ENCODE results near the gene ITIH1. TPM values are rescaled to one million over a fixed set of nuclear protein-coding genes. Genes with fewer than 3 reads are reported as not detected.

The ITIH1 gene
- total RNA-seq, 4 donors from 2014 or later: 0.34 to 1.5 TPM; not detected in 2

DNA sequence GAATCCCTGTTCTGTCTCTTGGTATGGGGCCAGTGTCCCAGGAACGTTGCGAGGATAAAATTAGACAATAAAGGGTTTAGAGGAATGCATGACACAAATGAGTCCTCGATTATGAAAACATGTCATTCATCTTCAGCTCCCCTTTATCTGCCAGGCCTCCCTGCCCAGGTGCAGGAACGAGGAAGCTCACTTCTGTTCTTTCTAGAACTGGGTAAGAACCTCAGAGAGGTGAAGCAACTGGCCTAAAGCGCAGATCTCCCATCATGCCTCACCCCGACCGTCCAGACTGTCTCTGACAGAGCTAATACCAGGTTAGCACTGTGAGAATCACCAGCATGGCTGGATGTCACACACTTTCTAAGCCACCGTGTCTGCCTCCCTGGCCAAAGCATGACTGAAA, 1.5 kb upstream of the ITIH1 start:
- TF ChIP-seq, protein P1, sequence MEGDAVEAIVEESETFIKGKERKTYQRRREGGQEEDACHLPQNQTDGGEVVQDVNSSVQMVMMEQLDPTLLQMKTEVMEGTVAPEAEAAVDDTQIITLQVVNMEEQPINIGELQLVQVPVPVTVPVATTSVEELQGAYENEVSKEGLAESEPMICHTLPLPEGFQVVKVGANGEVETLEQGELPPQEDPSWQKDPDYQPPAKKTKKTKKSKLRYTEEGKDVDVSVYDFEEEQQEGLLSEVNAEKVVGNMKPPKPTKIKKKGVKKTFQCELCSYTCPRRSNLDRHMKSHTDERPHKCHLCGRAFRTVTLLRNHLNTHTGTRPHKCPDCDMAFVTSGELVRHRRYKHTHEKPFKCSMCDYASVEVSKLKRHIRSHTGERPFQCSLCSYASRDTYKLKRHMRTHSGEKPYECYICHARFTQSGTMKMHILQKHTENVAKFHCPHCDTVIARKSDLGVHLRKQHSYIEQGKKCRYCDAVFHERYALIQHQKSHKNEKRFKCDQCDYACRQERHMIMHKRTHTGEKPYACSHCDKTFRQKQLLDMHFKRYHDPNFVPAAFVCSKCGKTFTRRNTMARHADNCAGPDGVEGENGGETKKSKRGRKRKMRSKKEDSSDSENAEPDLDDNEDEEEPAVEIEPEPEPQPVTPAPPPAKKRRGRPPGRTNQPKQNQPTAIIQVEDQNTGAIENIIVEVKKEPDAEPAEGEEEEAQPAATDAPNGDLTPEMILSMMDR (IDR thresholded peaks at IDR 0.05; ENCODE audit: low read depth): no peak

GRCh38 chr3:52777959-52778805, 783 bp downstream of the ITIH1 start:
- TF ChIP-seq, protein P1 (IDR thresholded peaks at IDR 0.05; ENCODE audit: low read depth): no peak

DNA sequence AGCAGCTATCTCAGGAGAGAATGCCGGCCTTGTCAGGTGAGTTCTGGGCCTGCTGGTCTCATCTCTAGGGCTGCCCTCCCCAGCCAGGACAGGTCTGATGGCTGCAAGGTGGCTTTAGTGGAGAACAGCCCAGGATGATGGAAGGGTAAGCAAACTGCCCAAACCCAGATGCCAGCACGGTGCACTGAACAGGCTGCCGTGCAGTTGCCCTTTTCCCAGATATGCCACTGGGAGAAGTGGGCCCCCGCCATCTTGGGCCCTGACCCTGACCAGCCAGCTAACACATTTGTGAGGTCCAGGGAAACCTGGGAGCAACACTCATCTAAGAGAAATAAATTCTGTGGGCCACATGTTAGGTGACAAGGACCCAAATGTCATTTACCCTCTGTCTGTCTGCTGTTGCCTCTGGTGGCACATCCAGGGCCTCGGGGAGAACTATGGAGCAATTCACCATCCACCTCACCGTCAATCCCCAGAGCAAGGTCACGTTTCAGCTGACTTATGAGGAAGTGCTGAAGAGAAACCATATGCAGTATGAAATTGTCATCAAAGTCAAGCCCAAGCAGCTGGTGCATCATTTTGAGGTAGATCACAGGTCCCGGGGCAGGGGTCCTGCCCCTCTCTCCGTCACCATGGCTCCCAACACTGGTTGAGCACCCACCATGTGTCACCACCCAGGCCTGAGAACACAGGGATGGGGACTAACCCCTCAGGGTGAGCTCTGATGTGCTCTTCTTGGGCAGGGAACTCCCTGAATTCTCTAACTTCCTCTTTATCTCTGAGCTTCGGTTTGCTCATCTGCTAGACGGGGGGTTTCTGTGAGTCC, 1.8 kb downstream of the ITIH1 start:
- TF ChIP-seq, protein P1 (IDR thresholded peaks at IDR 0.05; ENCODE audit: low read depth): no peak

- TF ChIP-seq, protein P1 (IDR thresholded peaks at IDR 0.05; ENCODE audit: low read depth): no peak
Observed at GRCh38 chr3:52779837-52780585, 2.6 kb downstream of the ITIH1 start.

DNA sequence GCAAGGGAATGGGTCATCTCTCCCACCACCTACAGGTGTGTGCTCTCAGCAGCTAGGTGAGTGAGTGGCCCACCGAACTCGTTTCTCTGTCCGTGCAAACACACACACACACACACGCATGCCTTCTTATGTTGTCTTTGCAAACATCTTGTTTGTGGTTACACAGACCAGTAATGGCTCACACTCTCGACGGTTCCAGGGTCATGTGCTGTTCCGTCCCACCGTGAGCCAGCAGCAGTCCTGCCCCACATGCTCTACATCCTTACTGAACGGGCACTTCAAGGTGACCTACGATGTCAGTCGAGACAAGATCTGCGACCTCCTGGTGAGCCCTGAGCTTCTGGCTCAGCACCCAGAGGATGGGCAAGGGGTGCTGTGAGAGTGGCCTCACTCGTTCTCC, 4.3 kb downstream of the ITIH1 start:
- TF ChIP-seq, protein P1 (IDR thresholded peaks at IDR 0.05; ENCODE audit: low read depth): no peak

GRCh38 chr3:52782412-52783210, 5.2 kb downstream of the ITIH1 start:
- TF ChIP-seq, protein P1 (IDR thresholded peaks at IDR 0.05; ENCODE audit: low read depth): no peak

Data from subcutaneous adipose tissue (tissue), 4 donors.